Sigmoid colon (tissue), 7 donors: ENCODE results near the gene PFDN5. TPM values are rescaled to one million over a fixed set of nuclear protein-coding genes. Genes with fewer than 3 reads are reported as not detected.

ENCODE experiments used
- DNase-seq: peaks from one replicate; pipeline ENCODE4 v3.0.0-alpha.2; 2019
- H3K27ac ChIP-seq, 4 donors: fragments of 200-600 bp; sonication (generic); one replicate each; pipeline ENCODE4 v1.5.1; 2016 to 2019; ENCODE audit warnings: mild to moderate bottlenecking in 1 of 4
- H3K27me3 ChIP-seq, 3 donors: fragments of 200-600 bp; sonication (generic); one replicate each; pipeline ENCODE4 v1.5.1; 2019; ENCODE audit warnings: mild to moderate bottlenecking in 1 of 3
- H3K36me3 ChIP-seq, 4 donors: fragments of 200-600 bp; sonication (generic); one replicate each; pipeline ENCODE4 v1.5.1; 2016 to 2019
- H3K4me1 ChIP-seq, 4 donors: fragments of 200-600 bp; sonication (generic); one replicate each; pipeline ENCODE4 v1.5.1; 2017 to 2019
- H3K4me3 ChIP-seq, 4 donors: fragments of 200-600 bp; sonication (generic); one replicate each; pipeline ENCODE4 v1.5.1; 2017 to 2019; ENCODE audit warnings: mild to moderate bottlenecking in 2 of 4, moderate library complexity in 1 of 4
- H3K9me3 ChIP-seq, 4 donors: fragments of 200-600 bp in 3 of 4; sonication (generic) in 3 of 4; one replicate each; pipeline versions ENCODE4 v1.5.1 to v1.6.1; 2013 to 2019
- EP300 ChIP-seq, 4 donors: sonication (generic); formaldehyde crosslinking; IDR thresholded peaks; one replicate each; pipeline ENCODE4 v1.6.1; 2017; ENCODE audit warnings: antibody characterized with exemption in 4 of 4
- POLR2A ChIP-seq, 2 donors: fragments of 450-650 bp; IDR thresholded peaks; one replicate each; pipeline ENCODE4 v1.6.1; 2016; ENCODE audit warnings: antibody characterized with exemption in 2 of 2, mild to moderate bottlenecking in 2 of 2, moderate library complexity in 2 of 2
- POLR2AphosphoS5 ChIP-seq, 4 donors: sonication (generic); formaldehyde crosslinking; IDR thresholded peaks; one replicate each; pipeline ENCODE4 v1.6.1; 2017; ENCODE audit warnings: antibody characterized with exemption in 4 of 4
- WGBS, 2 donors: extraction: QIAGEN DNeasy Blood & Tissue Kit; methylation state at CpG; one replicate each; pipeline ENCODE4 v1.1.7; 2013; 5-methylcytosine and 5-hydroxymethylcytosine counted together
- intact Hi-C: fragments of 100-400 bp; cut with DNase I; formaldehyde crosslinking; loops from one replicate; pipeline ENCODE4 v1.15.1; 2023
- polyA plus RNA-seq, 3 donors: library from polyadenylated mRNA; stranded (reverse); fragments of 200-250 nt; gene quantifications; one replicate each; pipeline ENCODE4 v1.2.3, GENCODE V29; 2013
- total RNA-seq, 4 donors: library from RNA; depleted of rRNA; stranded (reverse); fragments of >200 nt; gene quantifications; one replicate each; pipeline ENCODE4 v1.1.0, GENCODE V29; 2016
- TF ChIP-seq, protein P1 (sequence below), 4 experiments: fragments of 450-650 bp in 3 of 4; fragments of 200-600 bp in 1 of 4; IDR thresholded peaks; one replicate each; pipeline ENCODE4 v1.5.1; 2016 to 2019; ENCODE audit warnings: antibody characterized with exemption in 4 of 4, mild to moderate bottlenecking in 3 of 4, moderate library complexity in 2 of 4
- donor health status: healthy with polysubstance abuse.
- donor health status: Bipolar disorder and iron deficiency.
- donor health status: healthy.

Gene PFDN5
- total and polyA plus RNA-seq, 7 donors, result 757 to 1,604 (median 819) TPM

DNA sequence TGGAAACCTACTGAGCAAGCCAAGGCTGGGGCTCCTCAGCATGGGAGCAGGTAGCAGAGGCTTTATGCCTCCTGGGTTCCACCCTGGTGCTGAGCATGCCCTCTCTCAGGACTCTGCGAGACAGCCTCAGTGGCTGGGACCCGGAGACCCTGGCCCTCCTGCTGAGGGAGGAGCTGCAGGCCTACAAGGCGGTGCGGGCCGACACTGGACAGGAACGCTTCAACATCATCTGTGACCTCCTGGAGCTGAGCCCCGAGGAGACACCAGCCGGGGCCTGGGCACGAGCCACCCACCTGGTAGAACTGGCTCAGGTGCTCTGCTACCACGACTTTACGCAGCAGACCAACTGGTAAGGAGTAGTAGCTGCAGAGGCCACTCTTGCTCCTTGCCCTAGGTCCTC is 18.8 kb upstream of the PFDN5 start:
- 96% methylated on average over 11 of the region's 11 CpGs for WGBS, 2 donors
- Histone ChIP-seq H3K27me3 (no peaks in the 10 kb centered on the region), H3K27ac (no peak overlapping the region), H3K9me3 (no peaks in the 10 kb centered on the region), H3K4me1 (no peaks in the 10 kb centered on the region), H3K36me3 (no peaks in the 10 kb centered on the region), H3K4me3 (no peak overlapping the region)
- DNase-seq, result no peak
- TF ChIP-seq POLR2A (IDR thresholded peaks at IDR 0.05) (no peak), EP300 (IDR thresholded peaks at IDR 0.05) (no peak), POLR2AphosphoS5 (IDR thresholded peaks at IDR 0.05) (no peak)
- TF ChIP-seq, protein P1, sequence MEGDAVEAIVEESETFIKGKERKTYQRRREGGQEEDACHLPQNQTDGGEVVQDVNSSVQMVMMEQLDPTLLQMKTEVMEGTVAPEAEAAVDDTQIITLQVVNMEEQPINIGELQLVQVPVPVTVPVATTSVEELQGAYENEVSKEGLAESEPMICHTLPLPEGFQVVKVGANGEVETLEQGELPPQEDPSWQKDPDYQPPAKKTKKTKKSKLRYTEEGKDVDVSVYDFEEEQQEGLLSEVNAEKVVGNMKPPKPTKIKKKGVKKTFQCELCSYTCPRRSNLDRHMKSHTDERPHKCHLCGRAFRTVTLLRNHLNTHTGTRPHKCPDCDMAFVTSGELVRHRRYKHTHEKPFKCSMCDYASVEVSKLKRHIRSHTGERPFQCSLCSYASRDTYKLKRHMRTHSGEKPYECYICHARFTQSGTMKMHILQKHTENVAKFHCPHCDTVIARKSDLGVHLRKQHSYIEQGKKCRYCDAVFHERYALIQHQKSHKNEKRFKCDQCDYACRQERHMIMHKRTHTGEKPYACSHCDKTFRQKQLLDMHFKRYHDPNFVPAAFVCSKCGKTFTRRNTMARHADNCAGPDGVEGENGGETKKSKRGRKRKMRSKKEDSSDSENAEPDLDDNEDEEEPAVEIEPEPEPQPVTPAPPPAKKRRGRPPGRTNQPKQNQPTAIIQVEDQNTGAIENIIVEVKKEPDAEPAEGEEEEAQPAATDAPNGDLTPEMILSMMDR (IDR thresholded peaks at IDR 0.05), result no peak
- intact Hi-C loops, result no loop called here

DNA sequence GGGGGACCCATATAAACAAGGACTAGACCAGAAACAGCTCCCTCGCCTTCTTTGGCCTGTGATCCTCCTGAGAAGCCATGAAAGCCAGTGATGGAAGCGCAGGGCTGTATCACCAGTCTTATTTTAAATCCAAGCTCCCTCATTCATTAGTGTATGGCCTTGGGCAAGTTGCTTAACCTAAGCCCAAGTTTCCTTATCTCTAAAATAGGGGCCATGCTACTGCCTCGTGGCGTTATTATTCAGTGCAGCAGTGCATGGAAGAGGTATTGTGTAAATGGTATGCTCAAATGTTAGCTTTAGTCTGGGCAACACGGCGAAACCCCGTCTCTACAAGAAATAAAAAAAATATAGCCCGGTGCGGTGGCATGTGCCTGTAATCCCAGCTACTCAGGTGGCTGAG is 17.4 kb upstream of the PFDN5 start:
- no peaks in the 10 kb centered on the region for H3K27me3 ChIP-seq
- no peaks in the 10 kb centered on the region for H3K4me1 ChIP-seq
- no peaks in the 10 kb centered on the region for H3K9me3 ChIP-seq
- H3K4me3 ChIP-seq, result no peak overlapping the region
- WGBS, 2 donors, result 95 to 96% methylated on average over 9 of the region's 9 CpGs
- intact Hi-C loops, result no loop called here
- H3K36me3 ChIP-seq, result no peaks in the 10 kb centered on the region
- no peak overlapping the region for H3K27ac ChIP-seq
- TF ChIP-seq POLR2AphosphoS5 (IDR thresholded peaks at IDR 0.05), result no peak
- TF ChIP-seq, protein P1 (IDR thresholded peaks at IDR 0.05), result no peak
- TF ChIP-seq POLR2A (IDR thresholded peaks at IDR 0.05), result no peak
- no peak for TF ChIP-seq EP300 (IDR thresholded peaks at IDR 0.05)
- no peak for DNase-seq

DNA sequence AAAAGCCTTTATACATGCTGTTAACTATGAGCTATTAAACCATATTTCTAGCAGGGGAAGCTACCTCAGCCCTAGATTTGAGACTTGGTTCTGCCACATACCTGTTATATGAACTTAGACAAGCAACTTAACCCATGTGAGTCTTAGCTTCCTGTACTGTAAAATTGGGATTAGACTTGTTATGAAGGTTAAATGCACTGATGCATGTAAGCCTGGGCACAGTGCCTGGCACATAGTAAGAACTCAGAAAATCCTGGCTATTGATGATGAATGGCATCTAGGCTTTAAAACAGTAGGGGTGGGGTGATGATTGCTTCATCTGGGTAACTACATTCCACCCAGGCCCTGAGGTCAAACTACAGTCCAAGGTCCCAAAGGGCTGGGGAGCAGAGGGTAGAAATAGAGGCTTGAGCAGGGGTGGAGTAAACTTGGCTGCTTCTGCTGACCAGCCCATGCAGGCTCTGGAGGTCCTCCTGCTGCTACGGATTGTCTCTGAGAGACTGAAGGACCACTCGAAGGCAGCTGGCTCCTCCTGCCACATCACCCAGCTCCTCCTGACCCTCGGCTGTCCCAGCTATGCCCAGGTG is 16.0 kb upstream of the PFDN5 start:
- H3K4me3 ChIP-seq, result no peak overlapping the region
- no peaks in the 10 kb centered on the region for H3K9me3 ChIP-seq
- no peak for TF ChIP-seq EP300 (IDR thresholded peaks at IDR 0.05)
- TF ChIP-seq, protein P1 (IDR thresholded peaks at IDR 0.05), result no peak
- no peak for TF ChIP-seq POLR2AphosphoS5 (IDR thresholded peaks at IDR 0.05)
- no peak for TF ChIP-seq POLR2A (IDR thresholded peaks at IDR 0.05)
- no peak for DNase-seq
- no peaks in the 10 kb centered on the region for H3K27me3 ChIP-seq
- intact Hi-C loops, result no loop called here
- no peak overlapping the region for H3K27ac ChIP-seq
- no peaks in the 10 kb centered on the region for H3K36me3 ChIP-seq
- no peaks in the 10 kb centered on the region for H3K4me1 ChIP-seq
- 90 to 94% methylated on average over 3 of the region's 3 CpGs for WGBS, 2 donors

DNA sequence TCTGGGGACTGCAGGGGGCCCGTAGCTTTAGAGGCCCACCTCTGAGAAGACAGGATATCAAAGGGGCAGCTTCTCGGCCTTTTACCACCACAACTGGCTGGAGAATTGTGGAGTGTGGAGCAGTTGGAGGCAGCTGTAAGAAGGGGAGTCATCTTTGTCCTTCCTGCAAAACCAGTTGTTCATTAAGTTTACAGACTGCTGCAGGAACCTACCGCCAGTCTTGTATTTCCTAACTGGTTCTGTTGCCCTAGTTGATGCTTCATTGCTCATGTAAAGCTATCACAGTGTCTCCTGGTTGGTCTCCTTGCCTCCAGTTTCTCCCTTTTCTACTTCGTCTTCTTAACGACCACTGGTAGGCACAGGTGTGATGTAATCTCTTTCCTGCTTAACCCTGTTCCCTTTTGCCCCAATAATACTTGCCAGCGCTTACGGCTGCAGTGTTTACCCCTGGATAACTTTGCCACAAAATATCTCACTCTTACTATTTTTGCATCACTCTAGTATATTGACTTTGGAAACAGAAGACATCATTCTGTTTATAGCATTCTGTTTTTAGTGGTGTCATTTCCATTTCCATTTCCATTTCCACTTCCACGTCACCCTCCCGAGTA is 15.3 kb upstream of the PFDN5 start:
- no peaks in the 10 kb centered on the region for H3K4me1 ChIP-seq
- no peaks in the 10 kb centered on the region for H3K36me3 ChIP-seq
- H3K9me3 ChIP-seq, result no peaks in the 10 kb centered on the region
- no peaks in the 10 kb centered on the region for H3K27me3 ChIP-seq
- 89 to 94% methylated on average over 9 of the region's 9 CpGs for WGBS, 2 donors
- TF ChIP-seq POLR2A (IDR thresholded peaks at IDR 0.05), result no peak
- no peak for TF ChIP-seq EP300 (IDR thresholded peaks at IDR 0.05)
- TF ChIP-seq, protein P1 (IDR thresholded peaks at IDR 0.05), result no peak
- TF ChIP-seq POLR2AphosphoS5 (IDR thresholded peaks at IDR 0.05), result no peak
- H3K4me3 ChIP-seq, result no peak overlapping the region
- no peak overlapping the region for H3K27ac ChIP-seq
- no peak for DNase-seq
- intact Hi-C loops, result no loop called here
